Medulla oblongata (tissue), 1 donor: Measurements from ENCODE around the gene GATB.

ENCODE experiments used
- DNase-seq: peaks from one replicate; pipeline ENCODE4 v3.0.0-alpha.2; 2015; ENCODE audit errors: extremely low spot score

Gene GATB

GRCh38 chr4:151653548-151653918, 107.3 kb downstream of the GATB start:
- no peak for DNase-seq

DNA sequence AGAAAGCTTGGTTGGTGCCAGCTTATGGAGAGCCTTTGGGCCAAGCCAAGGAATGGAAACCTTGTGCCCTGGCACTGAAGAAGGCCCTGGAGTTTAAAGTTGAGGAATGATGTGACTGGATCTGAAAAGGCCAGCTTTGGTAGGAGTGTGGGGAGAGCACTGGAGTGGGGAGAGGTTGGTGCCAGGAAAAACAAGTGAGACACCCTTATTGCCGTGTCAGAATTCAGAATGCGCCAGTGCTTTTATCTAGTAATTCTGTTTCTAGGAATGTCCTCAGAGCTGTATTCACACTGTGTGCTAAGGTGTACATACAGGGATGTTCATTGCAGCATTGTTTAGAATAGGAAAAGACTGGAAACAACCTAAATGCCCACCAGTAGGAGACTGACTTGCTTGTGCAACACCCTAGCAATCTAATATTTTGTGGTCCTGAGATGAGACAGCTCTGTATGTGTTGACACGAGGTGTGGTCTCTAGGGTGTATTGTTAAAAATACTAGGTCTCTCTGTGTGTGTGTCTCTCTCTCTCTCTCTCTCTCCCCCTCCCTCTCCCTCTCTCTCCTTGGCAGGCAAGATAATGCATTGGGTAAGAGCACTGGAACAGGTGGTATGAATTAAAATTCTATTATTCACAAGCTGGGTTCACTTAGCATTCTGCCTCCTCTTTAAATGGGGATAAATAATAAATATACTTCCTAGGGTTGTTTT, 107.8 kb downstream of the GATB start:
- no peak for DNase-seq

GRCh38 chr4:151651496-151651895, 109.3 kb downstream of the GATB start:
- no peak for DNase-seq

- DNase-seq: no peak
Observed at GRCh38 chr4:151649479-151649878, 111.3 kb downstream of the GATB start.

GRCh38 chr4:151646322-151646721, 114.5 kb downstream of the GATB start:
- no peak for DNase-seq

GRCh38 chr4:151644622-151645021, 116.2 kb downstream of the GATB start:
- DNase-seq: no peak

- no peak for DNase-seq
Observed at GRCh38 chr4:151643564-151643963, 117.2 kb downstream of the GATB start.

DNA sequence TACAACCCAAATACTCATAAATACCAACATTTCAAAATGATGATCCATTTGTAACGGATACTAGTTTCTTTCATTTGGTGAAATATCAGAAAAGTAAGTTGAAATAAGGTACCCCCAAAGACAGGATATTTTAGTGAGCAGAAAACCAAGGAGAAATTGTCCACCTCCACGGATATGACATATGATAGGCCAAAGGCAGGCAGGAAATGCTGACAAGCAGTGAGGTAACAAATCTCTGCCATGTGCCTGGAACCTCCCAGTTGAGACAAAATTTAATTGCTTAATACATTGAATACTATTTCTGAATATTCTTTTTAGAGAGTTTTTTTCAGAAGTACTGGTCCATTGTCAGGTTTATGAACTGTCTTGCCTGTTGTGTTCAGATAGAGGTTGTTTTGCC, 118.8 kb downstream of the GATB start:
- DNase-seq: no peak

DNA sequence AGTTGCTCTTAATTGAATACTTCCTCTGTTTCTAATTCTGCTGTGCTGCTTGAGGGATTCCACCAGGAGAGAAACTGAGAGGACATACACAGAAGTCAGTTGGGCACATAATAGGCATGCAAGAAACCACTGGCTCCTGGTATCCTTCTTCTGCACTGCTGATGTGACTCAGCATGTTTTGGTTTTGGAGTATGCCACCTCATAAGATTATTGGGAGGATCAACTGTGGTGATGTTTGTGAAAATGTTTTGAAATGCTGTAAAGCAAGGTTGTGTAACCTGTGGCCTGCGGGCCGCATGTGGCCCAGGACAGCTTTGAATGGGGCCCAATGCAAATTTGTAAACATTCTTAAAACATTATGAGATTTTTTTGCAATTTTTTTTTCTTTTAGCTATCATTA, 119.6 kb downstream of the GATB start:
- no peak for DNase-seq

DNA sequence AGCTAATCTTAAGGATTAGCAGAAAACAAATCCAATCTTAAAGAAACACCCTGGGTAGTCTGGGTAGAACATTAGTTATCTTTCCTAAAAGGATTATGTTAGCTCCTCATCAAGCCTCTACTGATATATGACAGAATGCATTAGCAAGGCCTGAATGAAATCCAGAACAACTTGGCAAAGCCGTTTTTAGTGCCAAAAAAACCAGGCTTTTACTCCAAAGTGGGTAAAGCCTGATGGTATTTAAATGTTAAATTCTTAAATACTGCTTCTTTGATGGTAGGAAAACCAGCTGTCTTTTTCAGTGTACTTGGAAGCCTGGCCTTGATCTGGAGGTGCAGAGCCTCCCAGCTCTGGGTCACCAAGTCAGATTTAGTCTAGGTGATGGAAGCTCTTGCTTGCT, 120.4 kb downstream of the GATB start:
- DNase-seq: no peak

- DNase-seq: no peak
Observed at GRCh38 chr4:151638295-151638858, 122.4 kb downstream of the GATB start.

DNA sequence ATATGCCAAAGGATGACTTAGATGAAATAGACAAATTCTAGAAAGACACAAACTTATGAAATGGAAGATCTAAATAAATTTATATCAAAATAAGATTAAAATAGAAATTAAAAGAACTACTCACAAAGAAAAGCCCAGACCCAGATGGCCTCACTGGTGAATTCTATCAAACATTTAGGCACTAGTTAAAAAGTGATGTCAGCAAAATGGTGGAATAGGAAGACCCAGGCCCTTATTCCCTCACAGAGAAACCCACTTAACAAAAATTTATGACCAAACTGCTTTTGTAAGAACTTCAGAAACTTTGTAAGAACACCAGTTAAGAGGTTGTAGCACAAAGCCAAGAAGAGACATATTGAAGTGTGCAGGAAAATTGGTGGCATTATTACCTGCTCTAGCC, 129.5 kb downstream of the GATB start:
- DNase-seq: no peak

- DNase-seq: no peak
Observed at GRCh38 chr4:151629097-151629783, 131.6 kb downstream of the GATB start.

DNA sequence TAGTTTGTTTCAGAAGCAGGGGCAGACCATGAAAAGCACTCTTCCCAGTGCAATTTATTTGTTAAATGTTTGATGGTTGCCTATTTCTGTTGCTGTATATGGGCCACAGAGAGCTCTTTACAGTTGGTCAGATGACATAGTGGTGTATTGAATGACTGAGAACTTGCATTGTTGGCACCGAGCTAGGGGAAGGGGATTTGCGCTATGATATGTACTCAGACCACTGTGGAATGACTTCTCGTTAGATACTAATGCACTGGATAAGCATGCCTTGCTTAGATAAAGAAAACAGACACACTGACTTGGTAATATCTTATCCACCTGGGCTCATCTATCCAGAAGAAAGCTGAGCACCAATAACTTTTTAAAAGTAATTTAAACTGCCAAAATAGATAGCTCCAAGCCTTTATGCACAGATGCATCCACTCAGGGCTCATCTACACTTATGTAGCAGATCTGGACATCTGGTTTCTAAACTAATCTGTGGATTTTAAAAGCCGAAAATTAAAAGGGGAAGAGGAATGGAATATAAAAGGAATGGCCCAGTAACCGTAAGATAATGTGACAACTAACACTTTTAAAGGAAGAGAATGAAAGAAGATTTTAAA, 132.7 kb downstream of the GATB start:
- no peak for DNase-seq

- no peak for DNase-seq
Observed at GRCh38 chr4:151627491-151627890, 133.3 kb downstream of the GATB start.

DNA sequence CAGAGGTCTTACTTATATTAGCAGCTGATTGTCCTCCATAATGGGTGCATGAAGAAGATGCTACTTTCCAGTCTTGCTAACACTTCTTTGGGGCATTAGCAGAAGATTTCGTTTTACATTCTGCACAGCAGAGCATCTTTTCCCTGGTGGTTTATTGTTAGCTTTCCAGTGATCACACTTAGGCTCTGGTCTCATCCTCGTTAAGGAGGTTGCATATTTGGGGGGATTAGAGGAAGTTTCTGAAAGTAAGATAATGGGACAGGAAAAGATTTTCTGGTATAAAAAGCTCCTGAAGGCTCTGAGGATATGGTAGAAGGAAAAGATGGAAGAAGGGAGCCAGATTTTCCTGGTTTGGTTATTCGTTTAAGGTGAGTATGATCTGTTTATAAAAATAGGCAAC, 134.1 kb downstream of the GATB start:
- no peak for DNase-seq

- no peak for DNase-seq
Observed at GRCh38 chr4:151626228-151626627, 134.6 kb downstream of the GATB start.

GRCh38 chr4:151624626-151625565, 135.9 kb downstream of the GATB start:
- DNase-seq: peak; percentile 4
